ENCODE results near the gene NEUROD6. TPM values are rescaled to one million over a fixed set of nuclear protein-coding genes. Genes with fewer than 3 reads are reported as not detected.

The NEUROD6 gene
- not detected in 2 replicates for total RNA-seq (2012; rRNA removed)

- no peak within 1 kb of the TSS for H3K4me2 ChIP-seq (ENCODE audit: low read length)
- no peaks in the 10 kb centered on the region for H3K4me1 ChIP-seq (ENCODE audit: control insufficient read depth, insufficient read depth, low read length)
- no peak within 1 kb of the TSS for H3K9ac ChIP-seq (ENCODE audit: low read depth, low read length)
- H3K4me3 ChIP-seq (ENCODE audit: low read length): no peak within 1 kb of the TSS
- H3K27me3 ChIP-seq (ENCODE audit: control insufficient read depth, insufficient read depth, low read length): peaks cover 20% of the 10 kb centered on the region
- H3K9me3 ChIP-seq (replicated peaks; ENCODE audit: low read length): no peaks in the 10 kb centered on the region
- no peaks in the 10 kb centered on the region for H3K36me3 ChIP-seq (ENCODE audit: insufficient read depth, low read length)
Observed at GRCh38 chr7:31340603-31341002, at the start of gene NEUROD6. NEUROD6 (minus strand) TSS chr7:31340726; CDS start chr7:31339268, 1,458 bp downstream.

GRCh38 chr7:31384466-31384865 lies 43.9 kb upstream of the NEUROD6 start:
- Histone ChIP-seq H3K9ac (ENCODE audit: low read depth, low read length) (no peak overlapping the region), H3K4me3 (ENCODE audit: low read length) (no peak overlapping the region), H3K27me3 (ENCODE audit: control insufficient read depth, insufficient read depth, low read length) (no peaks in the 10 kb centered on the region), H3K4me2 (ENCODE audit: low read length) (no peak overlapping the region), H3K36me3 (ENCODE audit: insufficient read depth, low read length) (no peaks in the 10 kb centered on the region), H3K4me1 (ENCODE audit: control insufficient read depth, insufficient read depth, low read length) (no peaks in the 10 kb centered on the region), H3K9me3 (replicated peaks; ENCODE audit: low read length) (no peaks in the 10 kb centered on the region)

DNA sequence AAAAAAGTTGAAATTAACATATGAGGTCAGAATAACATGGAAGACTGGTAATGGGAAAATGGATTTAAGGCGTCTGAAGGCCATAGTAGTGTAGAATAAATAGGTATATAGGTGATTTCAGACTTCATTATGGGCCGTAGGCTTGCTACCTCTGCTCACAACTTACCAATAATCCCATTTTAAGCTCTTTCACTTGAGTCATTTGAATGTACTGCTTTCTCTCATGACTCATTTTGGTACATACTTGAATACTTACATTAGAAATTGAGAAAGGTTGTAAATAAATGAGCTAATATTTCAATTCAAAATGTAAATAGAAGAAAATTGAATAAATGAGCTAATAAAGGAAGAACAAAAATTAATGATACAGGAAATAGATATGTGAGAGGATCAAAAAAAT lies 42.2 kb upstream of the NEUROD6 start:
- Histone ChIP-seq H3K36me3 (ENCODE audit: insufficient read depth, low read length) (no peaks in the 10 kb centered on the region), H3K4me2 (ENCODE audit: low read length) (no peak overlapping the region), H3K4me1 (ENCODE audit: control insufficient read depth, insufficient read depth, low read length) (no peaks in the 10 kb centered on the region), H3K4me3 (ENCODE audit: low read length) (no peak overlapping the region), H3K9me3 (replicated peaks; ENCODE audit: low read length) (no peaks in the 10 kb centered on the region), H3K27me3 (ENCODE audit: control insufficient read depth, insufficient read depth, low read length) (no peaks in the 10 kb centered on the region), H3K9ac (ENCODE audit: low read depth, low read length) (no peak overlapping the region)

DNA sequence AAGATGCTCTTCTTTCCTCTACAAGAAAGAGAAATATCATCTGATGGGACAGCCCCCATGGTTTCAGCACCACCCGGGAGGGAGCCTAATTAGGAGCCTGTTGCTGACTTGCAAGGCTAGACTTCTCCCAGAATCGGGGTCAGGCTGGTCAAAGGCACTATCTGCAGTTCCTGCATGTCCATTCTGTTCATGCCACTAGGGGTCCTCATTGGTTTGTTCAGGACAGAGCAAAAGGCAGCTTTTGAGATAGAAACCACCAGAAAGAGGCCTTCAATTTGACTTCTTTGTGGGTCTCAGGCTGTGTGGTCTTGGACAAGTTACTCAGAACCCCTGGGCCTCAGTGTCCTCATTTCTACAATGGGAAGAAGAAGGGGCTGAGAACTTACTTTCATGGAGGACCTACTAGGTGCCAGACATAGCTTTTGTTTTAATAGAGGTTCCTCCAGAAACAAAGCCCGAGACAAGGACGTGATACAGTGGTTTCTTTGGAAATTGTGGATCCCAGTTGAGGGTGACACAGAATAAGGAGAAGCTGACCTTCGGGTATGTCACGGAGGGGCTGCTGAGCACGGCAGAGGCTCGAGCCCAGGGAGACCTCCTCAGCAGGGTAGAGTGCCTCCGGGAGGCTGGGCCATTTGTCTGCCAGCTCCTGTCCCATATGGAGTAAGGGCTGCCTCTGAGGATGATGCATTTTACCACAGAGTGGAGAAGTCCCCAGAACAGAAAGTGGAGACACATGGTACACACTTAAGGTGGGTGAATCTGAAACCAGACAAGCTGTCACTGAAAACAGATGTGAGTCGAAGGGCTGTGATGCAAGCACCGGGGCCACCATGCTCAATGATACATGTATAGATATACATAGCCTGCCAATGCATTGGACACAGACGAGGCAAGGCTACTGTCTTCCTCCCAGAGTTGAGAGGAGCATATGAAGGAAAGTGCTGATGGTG lies 33.1 kb upstream of the NEUROD6 start:
- Histone ChIP-seq H3K9ac (ENCODE audit: low read depth, low read length) (no peak overlapping the region), H3K36me3 (ENCODE audit: insufficient read depth, low read length) (no peaks in the 10 kb centered on the region), H3K27me3 (ENCODE audit: control insufficient read depth, insufficient read depth, low read length) (no peaks in the 10 kb centered on the region), H3K4me3 (ENCODE audit: low read length) (no peak overlapping the region), H3K4me2 (ENCODE audit: low read length) (no peak overlapping the region), H3K9me3 (replicated peaks; ENCODE audit: low read length) (no peaks in the 10 kb centered on the region), H3K4me1 (ENCODE audit: control insufficient read depth, insufficient read depth, low read length) (no peaks in the 10 kb centered on the region)

- no peaks in the 10 kb centered on the region for H3K4me1 ChIP-seq (ENCODE audit: control insufficient read depth, insufficient read depth, low read length)
- no peak overlapping the region for H3K4me3 ChIP-seq (ENCODE audit: low read length)
- H3K9me3 ChIP-seq (replicated peaks; ENCODE audit: low read length): no peaks in the 10 kb centered on the region
- no peaks in the 10 kb centered on the region for H3K27me3 ChIP-seq (ENCODE audit: control insufficient read depth, insufficient read depth, low read length)
- no peak overlapping the region for H3K9ac ChIP-seq (ENCODE audit: low read depth, low read length)
- no peaks in the 10 kb centered on the region for H3K36me3 ChIP-seq (ENCODE audit: insufficient read depth, low read length)
- H3K4me2 ChIP-seq (ENCODE audit: low read length): no peak overlapping the region
Observed at GRCh38 chr7:31372231-31372959, 31.9 kb upstream of the NEUROD6 start.

- Histone ChIP-seq H3K9ac (ENCODE audit: low read depth, low read length) (no peak overlapping the region), H3K36me3 (ENCODE audit: insufficient read depth, low read length) (no peaks in the 10 kb centered on the region), H3K9me3 (replicated peaks; ENCODE audit: low read length) (no peaks in the 10 kb centered on the region), H3K4me1 (ENCODE audit: control insufficient read depth, insufficient read depth, low read length) (no peaks in the 10 kb centered on the region), H3K4me3 (ENCODE audit: low read length) (no peak overlapping the region), H3K27me3 (ENCODE audit: control insufficient read depth, insufficient read depth, low read length) (no peaks in the 10 kb centered on the region), H3K4me2 (ENCODE audit: low read length) (no peak overlapping the region)
Observed at GRCh38 chr7:31371621-31372020, 31.1 kb upstream of the NEUROD6 start.

GRCh38 chr7:31370609-31371008 lies 30.1 kb upstream of the NEUROD6 start:
- Histone ChIP-seq H3K4me3 (ENCODE audit: low read length) (no peak overlapping the region), H3K9me3 (replicated peaks; ENCODE audit: low read length) (no peaks in the 10 kb centered on the region), H3K4me2 (ENCODE audit: low read length) (no peak overlapping the region), H3K9ac (ENCODE audit: low read depth, low read length) (no peak overlapping the region), H3K36me3 (ENCODE audit: insufficient read depth, low read length) (no peaks in the 10 kb centered on the region), H3K27me3 (ENCODE audit: control insufficient read depth, insufficient read depth, low read length) (no peaks in the 10 kb centered on the region), H3K4me1 (ENCODE audit: control insufficient read depth, insufficient read depth, low read length) (no peaks in the 10 kb centered on the region)

GRCh38 chr7:31368620-31369019 lies 28.1 kb upstream of the NEUROD6 start:
- Histone ChIP-seq H3K27me3 (ENCODE audit: control insufficient read depth, insufficient read depth, low read length) (no peaks in the 10 kb centered on the region), H3K36me3 (ENCODE audit: insufficient read depth, low read length) (no peaks in the 10 kb centered on the region), H3K4me2 (ENCODE audit: low read length) (no peak overlapping the region)

DNA sequence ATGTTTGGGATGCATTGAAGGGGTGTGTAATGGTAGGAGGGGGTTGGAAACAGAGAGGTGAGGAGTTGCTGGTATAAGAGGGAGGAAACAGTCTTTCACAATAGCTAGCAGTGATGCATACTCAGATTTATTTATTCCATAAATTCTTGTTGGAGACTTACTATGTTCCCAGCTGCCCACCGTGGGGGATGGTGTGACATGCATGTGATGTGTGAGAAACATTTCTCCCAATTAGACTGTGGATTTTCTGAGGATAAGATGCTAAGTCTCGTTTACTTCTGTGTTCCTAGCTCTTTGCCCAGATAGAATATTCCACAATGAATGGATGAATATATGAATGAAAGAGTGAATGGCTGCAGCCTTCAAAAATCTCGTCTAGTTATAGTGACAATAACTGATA lies 23.0 kb upstream of the NEUROD6 start:
- Histone ChIP-seq H3K27me3 (ENCODE audit: control insufficient read depth, insufficient read depth, low read length) (no peaks in the 10 kb centered on the region), H3K4me2 (ENCODE audit: low read length) (no peak overlapping the region), H3K4me3 (ENCODE audit: low read length) (no peak overlapping the region), H3K9ac (ENCODE audit: low read depth, low read length) (no peak overlapping the region), H3K4me1 (ENCODE audit: control insufficient read depth, insufficient read depth, low read length) (no peaks in the 10 kb centered on the region), H3K36me3 (ENCODE audit: insufficient read depth, low read length) (no peaks in the 10 kb centered on the region), H3K9me3 (replicated peaks; ENCODE audit: low read length) (no peaks in the 10 kb centered on the region)

More at GRCh38 chr7:31368620-31369019, 28.1 kb upstream of the NEUROD6 start:
- Histone ChIP-seq H3K9ac (ENCODE audit: low read depth, low read length) (no peak overlapping the region), H3K9me3 (replicated peaks; ENCODE audit: low read length) (no peaks in the 10 kb centered on the region), H3K4me3 (ENCODE audit: low read length) (no peak overlapping the region), H3K4me1 (ENCODE audit: control insufficient read depth, insufficient read depth, low read length) (no peaks in the 10 kb centered on the region)

GRCh38 chr7:31363051-31363450 lies 22.5 kb upstream of the NEUROD6 start:
- Histone ChIP-seq H3K36me3 (ENCODE audit: insufficient read depth, low read length) (no peaks in the 10 kb centered on the region), H3K4me2 (ENCODE audit: low read length) (no peak overlapping the region), H3K4me3 (ENCODE audit: low read length) (no peak overlapping the region), H3K9me3 (replicated peaks; ENCODE audit: low read length) (no peaks in the 10 kb centered on the region), H3K27me3 (ENCODE audit: control insufficient read depth, insufficient read depth, low read length) (no peaks in the 10 kb centered on the region), H3K4me1 (ENCODE audit: control insufficient read depth, insufficient read depth, low read length) (no peaks in the 10 kb centered on the region), H3K9ac (ENCODE audit: low read depth, low read length) (no peak overlapping the region)

DNA sequence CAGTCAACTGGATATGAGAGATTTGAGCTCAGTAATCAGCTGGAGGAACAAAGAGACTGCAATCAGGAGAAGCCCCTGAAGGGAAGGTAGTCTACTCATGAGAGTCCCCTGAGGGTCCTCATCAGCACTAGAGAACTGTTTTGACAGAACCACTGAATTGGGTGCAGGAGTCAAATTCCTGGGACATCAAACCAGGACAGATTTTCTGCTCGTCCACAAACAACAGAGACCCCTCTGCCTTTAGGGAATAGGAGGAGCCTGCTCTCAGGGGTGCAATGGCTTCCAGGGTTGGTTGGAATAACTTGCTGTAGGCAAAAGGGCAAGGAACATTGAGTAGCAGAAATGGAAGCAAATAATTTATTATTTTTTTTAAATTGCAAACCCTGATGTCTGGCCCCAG lies 21.9 kb upstream of the NEUROD6 start:
- H3K4me1 ChIP-seq (ENCODE audit: control insufficient read depth, insufficient read depth, low read length): no peaks in the 10 kb centered on the region
- no peaks in the 10 kb centered on the region for H3K36me3 ChIP-seq (ENCODE audit: insufficient read depth, low read length)
- H3K9me3 ChIP-seq (replicated peaks; ENCODE audit: low read length): no peaks in the 10 kb centered on the region
- no peak overlapping the region for H3K4me2 ChIP-seq (ENCODE audit: low read length)
- H3K9ac ChIP-seq (ENCODE audit: low read depth, low read length): no peak overlapping the region
- no peak overlapping the region for H3K4me3 ChIP-seq (ENCODE audit: low read length)
- no peaks in the 10 kb centered on the region for H3K27me3 ChIP-seq (ENCODE audit: control insufficient read depth, insufficient read depth, low read length)
